Inflammatory macrophage treated with lipopolysaccharide for 4 hours (primary cell): ENCODE measurements around the gene ATG7.

Experiments
- DNase-seq: peaks from one replicate; pipeline ENCODE4 v3.0.0-alpha.2; 2020

The ATG7 gene

GRCh38 chr3:11602239-11602840, 330.1 kb downstream of the ATG7 start:
- no peak for DNase-seq

DNA sequence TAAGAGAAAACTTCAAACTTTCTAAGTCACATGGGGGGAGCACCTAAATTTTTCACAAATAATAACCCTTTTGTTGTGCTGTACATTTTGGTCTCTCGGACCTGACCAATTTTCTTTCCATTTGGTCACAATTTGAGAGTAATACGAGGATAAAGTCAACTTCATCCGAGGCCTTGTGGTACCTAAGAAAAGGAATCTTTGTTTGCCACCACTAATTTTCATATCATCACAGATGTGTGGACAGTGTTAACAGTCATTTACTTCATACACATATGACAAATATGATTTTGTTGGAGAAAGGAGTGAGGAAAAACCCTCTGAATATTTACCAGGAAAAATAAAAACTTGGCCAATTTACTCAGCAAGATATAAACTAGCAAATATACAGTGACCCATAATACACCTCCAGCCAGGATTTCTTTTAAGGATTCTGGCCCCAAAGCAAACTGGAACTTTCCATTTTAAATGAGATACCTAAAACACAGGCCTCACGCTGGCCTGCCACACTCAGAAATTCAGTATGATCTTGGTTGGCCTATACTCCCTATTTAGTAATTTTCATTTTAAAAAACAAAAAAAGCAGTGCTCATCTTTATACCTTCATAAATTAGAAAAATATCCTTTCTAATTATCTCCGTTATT, 330.8 kb downstream of the ATG7 start:
- DNase-seq, result no peak

- no peak for DNase-seq
Observed at GRCh38 chr3:11603628-11604027, 331.4 kb downstream of the ATG7 start.

DNA sequence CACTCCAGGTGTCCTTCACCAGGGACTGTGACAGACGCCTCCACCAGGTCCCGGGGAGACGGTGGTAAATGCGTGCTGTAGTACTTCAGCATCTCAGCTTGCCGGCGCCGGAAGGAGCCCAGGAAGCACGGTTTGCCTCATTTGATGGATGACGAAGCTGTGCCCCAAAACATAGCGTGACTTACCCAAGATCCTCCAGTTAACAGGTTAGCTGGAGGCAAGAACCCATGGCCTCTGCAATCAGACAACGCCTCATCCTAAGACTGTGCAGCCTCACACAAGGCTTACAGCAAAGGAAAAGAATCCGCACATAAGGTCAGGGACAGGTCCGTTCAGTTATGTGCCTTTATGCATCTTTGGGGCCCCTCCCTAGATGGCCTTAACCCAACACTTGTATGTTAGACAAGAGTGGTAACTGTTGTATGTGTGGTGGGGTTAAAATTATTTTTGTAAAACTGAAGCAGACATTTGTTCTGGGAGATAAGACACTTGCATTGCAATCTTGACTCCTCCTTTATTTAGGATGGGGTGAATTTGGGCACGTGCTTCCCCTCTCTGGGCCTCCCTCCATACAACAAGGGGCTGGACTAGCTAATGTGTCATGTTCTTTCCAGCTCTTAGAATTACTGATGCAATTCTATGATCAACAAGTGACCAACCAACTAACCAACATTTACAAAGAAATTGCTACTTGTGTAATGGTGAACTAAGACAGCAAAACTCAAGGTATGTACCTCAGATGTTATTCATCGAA, 332.1 kb downstream of the ATG7 start:
- no peak for DNase-seq

DNA sequence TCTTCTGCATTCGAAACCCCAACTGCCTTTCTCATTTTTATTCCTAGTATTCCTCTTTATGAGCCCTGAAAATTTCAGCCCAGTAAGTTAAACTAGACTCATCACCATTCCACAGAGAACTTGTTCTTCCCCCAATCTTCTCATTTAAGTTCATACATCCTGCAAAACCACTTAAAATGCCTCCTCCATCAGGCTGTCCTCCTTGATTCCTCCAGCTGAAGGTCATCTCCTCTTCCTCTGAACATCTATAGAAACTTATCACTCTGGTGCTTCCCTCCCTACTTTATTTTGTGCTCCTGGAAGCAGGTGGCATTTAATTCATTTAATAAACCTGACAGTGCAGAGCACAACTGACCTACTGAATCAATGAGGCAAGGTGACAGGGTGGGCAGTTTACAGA, 333.2 kb downstream of the ATG7 start:
- no peak for DNase-seq

- no peak for DNase-seq
Observed at GRCh38 chr3:11606090-11606784, 334.0 kb downstream of the ATG7 start.

GRCh38 chr3:11606865-11607440, 334.8 kb downstream of the ATG7 start:
- no peak for DNase-seq
